Vagina (tissue), 2 donors: Measurements from ENCODE around the gene UBAP1.
"Not testable (repeated sequence)": the region's sequence is repeated elsewhere in the genome, so short reads cannot be mapped to it uniquely, and the experiment has no call there.

Experiments
- POLR2A ChIP-seq, 2 donors: fragments of 450-650 bp; IDR thresholded peaks; one replicate each; pipeline ENCODE4 v1.6.1; 2017; ENCODE audit warnings: antibody characterized with exemption in 2 of 2, mild to moderate bottlenecking in 2 of 2, moderate library complexity in 2 of 2
- POLR2AphosphoS5 ChIP-seq, 2 donors: sonication (generic); formaldehyde crosslinking; IDR thresholded peaks; one replicate each; pipeline ENCODE4 v1.9.0; 2017; ENCODE audit warnings: antibody characterized with exemption in 2 of 2, mild to moderate bottlenecking in 2 of 2, low read depth in 1 of 2; ENCODE audit not compliant: insufficient read depth in 1 of 2
- TF ChIP-seq, protein P1 (sequence below), 3 experiments: fragments of 450-650 bp in 2 of 3; fragments of 200-600 bp in 1 of 3; sonication (generic) in 1 of 3; IDR thresholded peaks; one replicate each; pipeline ENCODE4 v1.5.1; 2017 to 2019; ENCODE audit warnings: antibody characterized with exemption in 3 of 3, mild to moderate bottlenecking in 2 of 3, moderate library complexity in 2 of 3

DNA sequence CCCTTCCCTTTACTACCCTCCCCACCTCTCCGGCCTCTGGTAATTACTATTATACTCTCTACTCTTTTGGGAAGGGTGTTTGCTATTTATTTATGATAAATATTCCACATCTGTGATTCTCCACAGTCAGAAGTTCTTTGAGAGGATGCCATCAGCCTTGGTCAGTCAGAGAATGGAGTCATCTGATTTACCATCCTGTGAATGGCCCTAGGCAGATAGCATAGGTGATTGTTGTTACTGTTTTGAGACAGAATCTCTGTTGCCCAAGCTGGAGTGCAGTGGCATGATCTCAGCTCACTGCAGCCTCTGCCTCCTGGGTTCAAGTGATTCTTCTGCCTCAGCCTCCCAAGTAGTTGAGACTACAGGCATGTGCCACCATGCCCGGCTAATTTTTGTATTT lies 38.2 kb downstream of the UBAP1 start:
- TF ChIP-seq, protein P1, sequence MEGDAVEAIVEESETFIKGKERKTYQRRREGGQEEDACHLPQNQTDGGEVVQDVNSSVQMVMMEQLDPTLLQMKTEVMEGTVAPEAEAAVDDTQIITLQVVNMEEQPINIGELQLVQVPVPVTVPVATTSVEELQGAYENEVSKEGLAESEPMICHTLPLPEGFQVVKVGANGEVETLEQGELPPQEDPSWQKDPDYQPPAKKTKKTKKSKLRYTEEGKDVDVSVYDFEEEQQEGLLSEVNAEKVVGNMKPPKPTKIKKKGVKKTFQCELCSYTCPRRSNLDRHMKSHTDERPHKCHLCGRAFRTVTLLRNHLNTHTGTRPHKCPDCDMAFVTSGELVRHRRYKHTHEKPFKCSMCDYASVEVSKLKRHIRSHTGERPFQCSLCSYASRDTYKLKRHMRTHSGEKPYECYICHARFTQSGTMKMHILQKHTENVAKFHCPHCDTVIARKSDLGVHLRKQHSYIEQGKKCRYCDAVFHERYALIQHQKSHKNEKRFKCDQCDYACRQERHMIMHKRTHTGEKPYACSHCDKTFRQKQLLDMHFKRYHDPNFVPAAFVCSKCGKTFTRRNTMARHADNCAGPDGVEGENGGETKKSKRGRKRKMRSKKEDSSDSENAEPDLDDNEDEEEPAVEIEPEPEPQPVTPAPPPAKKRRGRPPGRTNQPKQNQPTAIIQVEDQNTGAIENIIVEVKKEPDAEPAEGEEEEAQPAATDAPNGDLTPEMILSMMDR (IDR thresholded peaks at IDR 0.05): not testable (repeated sequence)
- TF ChIP-seq POLR2A (IDR thresholded peaks at IDR 0.05); POLR2AphosphoS5 (IDR thresholded peaks at IDR 0.05; ENCODE audit: insufficient read depth in 1 of 2, low read depth in 1 of 2): not testable (repeated sequence)
